Measurements from ENCODE around the gene TRAPPC3. TPM values are rescaled to one million over a fixed set of nuclear protein-coding genes. Genes with fewer than 3 reads are reported as not detected.
A peak's percentile ranks its signal among the peaks of the same experiment; 100 is the strongest.

Gene TRAPPC3
- total and polyA plus RNA-seq, 2 donors (not counting 1 experiment from before 2014, with no cell fraction given) = 88.5 to 105 TPM

GRCh38 chr1:36126005-36126716, 23.1 kb downstream of the TRAPPC3 start:
- Histone ChIP-seq H3K9ac (ENCODE audit: insufficient read depth, low read length) (no peak overlapping the region), H3K4me1 (ENCODE audit: control insufficient read depth, extremely low read depth, insufficient read depth, low read length) (no peaks in the 10 kb centered on the region), H3K27me3 (ENCODE audit: control insufficient read depth, insufficient read depth, low read length) (peaks cover 3% of the 10 kb centered on the region), H3K36me3 (ENCODE audit: control insufficient read depth, insufficient read depth, low read length) (no peaks in the 10 kb centered on the region), H3K4me2 (ENCODE audit: extremely low read depth, insufficient read depth, low read length) (no peak overlapping the region), H3K4me3 (replicated peaks in 1 of 4; ENCODE audit: control extremely low read depth in 1 of 4, insufficient read depth in 1 of 4, low read depth in 3 of 4, low read length in 4 of 4) (no peak overlapping the region), H3K79me2 (ENCODE audit: control insufficient read depth, insufficient read depth, low read length) (no peaks in the 10 kb centered on the region), H2AFZ (ENCODE audit: low read length) (no peak overlapping the region), H4K20me1 (ENCODE audit: control insufficient read depth, extremely low read depth, insufficient read depth, low read length) (no peaks in the 10 kb centered on the region), H3K27ac (ENCODE audit: insufficient read depth, low read length) (no peak overlapping the region), H3K9me3 (ENCODE audit: control insufficient read depth, insufficient read depth, low read depth, low read length) (no peaks in the 10 kb centered on the region)
- no peak for TF ChIP-seq EZH2 (IDR thresholded peaks at IDR 0.05; ENCODE audit: low read length, missing control alignments)
- no peak for TF ChIP-seq CTCF (conservative IDR thresholded peaks at IDR 0.05 in 1 of 2, IDR thresholded peaks at IDR 0.05 in 1 of 2; ENCODE audit: low read depth in 1 of 2, low read length in 2 of 2)
- no peak for DNase-seq (ENCODE audit: low read depth in 2 of 2)

- no peaks in the 10 kb centered on the region for H3K36me3 ChIP-seq (ENCODE audit: control insufficient read depth, insufficient read depth, low read length)
- TF ChIP-seq CTCF (conservative IDR thresholded peaks at IDR 0.05 in 1 of 2, IDR thresholded peaks at IDR 0.05 in 1 of 2; ENCODE audit: low read depth in 1 of 2, low read length in 2 of 2) = no peak
- TF ChIP-seq EZH2 (IDR thresholded peaks at IDR 0.05; ENCODE audit: low read length, missing control alignments) = peak; percentile 53
- H3K27ac ChIP-seq (ENCODE audit: insufficient read depth, low read length) = no peak within 1 kb of the TSS
- H3K27me3 ChIP-seq (ENCODE audit: control insufficient read depth, insufficient read depth, low read length) = peaks cover 3% of the 10 kb centered on the region
- peak within 1 kb of the TSS in 1 of 4 experiments; percentile 41 for H3K4me3 ChIP-seq (replicated peaks in 1 of 4; ENCODE audit: control extremely low read depth in 1 of 4, insufficient read depth in 1 of 4, low read depth in 3 of 4, low read length in 4 of 4)
- no peaks in the 10 kb centered on the region for H4K20me1 ChIP-seq (ENCODE audit: control insufficient read depth, extremely low read depth, insufficient read depth, low read length)
- H3K79me2 ChIP-seq (ENCODE audit: control insufficient read depth, insufficient read depth, low read length) = no peaks in the 10 kb centered on the region
- no peak for DNase-seq (ENCODE audit: low read depth in 2 of 2)
- H3K4me2 ChIP-seq (ENCODE audit: extremely low read depth, insufficient read depth, low read length) = peak within 1 kb of the TSS; percentile 25
- H2AFZ ChIP-seq (ENCODE audit: low read length) = peak within 1 kb of the TSS; percentile 39
- no peaks in the 10 kb centered on the region for H3K4me1 ChIP-seq (ENCODE audit: control insufficient read depth, extremely low read depth, insufficient read depth, low read length)
- H3K9me3 ChIP-seq (ENCODE audit: control insufficient read depth, insufficient read depth, low read depth, low read length) = no peaks in the 10 kb centered on the region
- H3K9ac ChIP-seq (ENCODE audit: insufficient read depth, low read length) = no peak within 1 kb of the TSS
These were observed 23.9 kb downstream of the TRAPPC3 start, which contains the start of gene COL8A2 for GRCh38 chr1:36125129-36125991. COL8A2 (minus strand) TSS chr1:36125222; CDS start chr1:36100242, 24,980 bp downstream.
